Activated CD8-positive, alpha-beta memory T cell treated with anti-CD3 and anti-CD28 coated beads, Interleukin-2, amount 50 U/mL, for 24 hours (primary cell): ENCODE results near the gene ROR2.

ENCODE experiments used
- DNase-seq: peaks from one replicate; pipeline ENCODE4 v3.0.0-alpha.2; 2020; ENCODE audit errors: extremely low read depth

Gene ROR2

GRCh38 chr9:91817493-91818224, 132.4 kb downstream of the ROR2 start:
- no peak for DNase-seq

GRCh38 chr9:91817106-91817492, 132.9 kb downstream of the ROR2 start:
- no peak for DNase-seq

- no peak for DNase-seq
These were observed 133.7 kb downstream of the ROR2 start for GRCh38 chr9:91816356-91816755.

- no peak for DNase-seq
These were observed 134.1 kb downstream of the ROR2 start for GRCh38 chr9:91815896-91816295.

- no peak for DNase-seq
These were observed 135.3 kb downstream of the ROR2 start for GRCh38 chr9:91814753-91815152.

GRCh38 chr9:91814201-91814600, 135.8 kb downstream of the ROR2 start:
- DNase-seq, result no peak

GRCh38 chr9:91813176-91813795, 136.7 kb downstream of the ROR2 start:
- no peak for DNase-seq

- DNase-seq, result no peak
These were observed 137.8 kb downstream of the ROR2 start for GRCh38 chr9:91812191-91812590.

GRCh38 chr9:91811024-91811909, 138.8 kb downstream of the ROR2 start:
- no peak for DNase-seq

- no peak for DNase-seq
These were observed 139.6 kb downstream of the ROR2 start for GRCh38 chr9:91810286-91810905.

- no peak for DNase-seq
These were observed 140.3 kb downstream of the ROR2 start for GRCh38 chr9:91809581-91810285.

- DNase-seq, result no peak
These were observed 142.3 kb downstream of the ROR2 start for GRCh38 chr9:91807643-91808246.

- DNase-seq, result no peak
These were observed 145.0 kb downstream of the ROR2 start for GRCh38 chr9:91805031-91805430.

- DNase-seq, result no peak
These were observed 145.9 kb downstream of the ROR2 start for GRCh38 chr9:91803970-91804752.

GRCh38 chr9:91803151-91803940, 146.7 kb downstream of the ROR2 start:
- DNase-seq, result no peak

GRCh38 chr9:91802391-91802790, 147.6 kb downstream of the ROR2 start:
- no peak for DNase-seq

GRCh38 chr9:91800473-91801030, 149.5 kb downstream of the ROR2 start:
- no peak for DNase-seq

GRCh38 chr9:91799113-91799744, 150.8 kb downstream of the ROR2 start:
- no peak for DNase-seq
